ENCODE data around the gene PHLDB3.

- TF ChIP-seq ELF4 (IDR thresholded peaks at IDR 0.05) (no peak), TARDBP (IDR thresholded peaks at IDR 0.05) (no peak), ZNF384 (IDR thresholded peaks at IDR 0.05) (no peak), L3MBTL2 (conservative IDR thresholded peaks at IDR 0.05) (no peak), BHLHE40 (IDR thresholded peaks at IDR 0.05; ENCODE audit: borderline replicate concordance) (no peak), LEF1 (IDR thresholded peaks at IDR 0.05; ENCODE audit: borderline replicate concordance) (no peak), ARNT (IDR thresholded peaks at IDR 0.05) (no peak), NFRKB (IDR thresholded peaks at IDR 0.05) (no peak), FOXK2 (IDR thresholded peaks at IDR 0.05) (no peak)
Measured at GRCh38 chr19:43525836-43526771, 21.6 kb upstream of the PHLDB3 start.
